K562 (cell line): ENCODE measurements around the gene CAMKV. TPM values are rescaled to one million over a fixed set of nuclear protein-coding genes. Genes with fewer than 3 reads are reported as not detected.

ENCODE experiments used
- ATAC-seq: fragments of 200-7000 bp; cut with Tn5 transposase; 3 replicates; pipeline ENCODE4 v1.9.1; 2020; ENCODE audit warnings: moderate library complexity
- BruUV-seq: library from RNA; stranded (reverse); fragments of 400-500 nt; replicated peaks from 2 replicates; lab custom pipeline; 2021; lab: Mats Ljungman, UMichigan
- CTCF ChIA-PET: fragments of 300-600 bp; formaldehyde crosslinking; extraction: SDS; loops from one replicate; lab custom pipeline; 2021; ENCODE audit warnings: low intra/inter-chr PET ratio; lab: Yijun Ruan, JAX
- POLR2A ChIA-PET: fragments of 300-600, 350-650 bp; sonication (Branson Sonifier 250); formaldehyde crosslinking; extraction: SDS; loops from one replicate; lab custom pipeline; 2021; ENCODE audit warnings: antibody characterized with exemption, inconsistent platforms; lab: Yijun Ruan, JAX
- DNase-seq, 4 experiments: peaks; one replicate each; pipeline versions ENCODE4 v3.0.0 to v3.0.0-alpha.2; 2011 to 2018; ENCODE audit warnings: low spot score in 3 of 4, mixed read lengths in 3 of 4; ENCODE audit errors: extremely low read depth in 1 of 4
- FAIRE-seq: peaks from 2 replicates; lab custom pipeline; 2011; peaks lifted over from hg19 to GRCh38; lab: Jason Lieb, UNC
- H2AFZ ChIP-seq: 2 replicates; pipeline ENCODE4 v1.6.0; 2011; ENCODE audit warnings: low read depth, low read length, control low read depth, inconsistent platforms
- H3K27ac ChIP-seq: fragments of 200-600 bp; 3 replicates; pipeline ENCODE4 v1.8.0; 2011; ENCODE audit warnings: low read depth, mild to moderate bottlenecking, control low read depth, inconsistent platforms, low read length, moderate library complexity, mixed read lengths; ENCODE audit errors: extremely low read depth
- H3K27me3 ChIP-seq, 2 experiments: fragments of 300-600 bp in 1 of 2; 2 replicates in 1 of 2; 3 replicates in 1 of 2; pipeline versions ENCODE4 v1.6.0 to v1.8.0; 2011; ENCODE audit warnings: inconsistent platforms in 2 of 2, low read length in 2 of 2, mild to moderate bottlenecking in 1 of 2, mixed read lengths in 1 of 2, moderate library complexity in 1 of 2; ENCODE audit not compliant: control insufficient read depth in 2 of 2, insufficient read depth in 2 of 2
- H3K36me3 ChIP-seq: fragments of 300-600 bp; 3 replicates; pipeline ENCODE4 v1.8.0; 2011; ENCODE audit warnings: mild to moderate bottlenecking, low read length, inconsistent platforms; ENCODE audit not compliant: control insufficient read depth, insufficient read depth
- H3K4me1 ChIP-seq, 2 experiments: fragments of 200-600 bp in 1 of 2; replicated peaks in 1 of 2; 2 replicates in 1 of 2; 3 replicates in 1 of 2; pipeline versions ENCODE4 v1.5.1 to v1.8.0; 2011; ENCODE audit warnings: inconsistent platforms in 2 of 2, low read length in 2 of 2, mild to moderate bottlenecking in 1 of 2, mixed read lengths in 1 of 2, moderate library complexity in 1 of 2; ENCODE audit not compliant: control insufficient read depth in 2 of 2, insufficient read depth in 2 of 2
- H3K4me2 ChIP-seq: 2 replicates; pipeline ENCODE4 v1.6.1; 2011; ENCODE audit warnings: low read length, control low read depth, inconsistent platforms, mixed read lengths; ENCODE audit not compliant: insufficient read depth
- H3K4me3 ChIP-seq: fragments of 200-600 bp; sonication (generic), shearing (Covaris generic); 2 replicates; pipeline ENCODE4 v1.5.1; 2016; ENCODE audit warnings: control low read depth, inconsistent platforms
- H3K79me2 ChIP-seq: fragments of 200-600 bp; 3 replicates; pipeline ENCODE4 v1.8.0; 2011; ENCODE audit warnings: low read length, inconsistent platforms; ENCODE audit not compliant: control insufficient read depth, insufficient read depth
- H3K9ac ChIP-seq, 2 experiments: 2 replicates each; pipeline versions ENCODE4 v1.6.0 to v1.6.1; 2011; ENCODE audit warnings: low read depth in 2 of 2, low read length in 2 of 2, control low read depth in 1 of 2, inconsistent platforms in 1 of 2, mild to moderate bottlenecking in 1 of 2, mixed read lengths in 1 of 2; ENCODE audit not compliant: insufficient read depth in 1 of 2
- H3K9me1 ChIP-seq: one replicate; pipeline ENCODE4 v1.6.0; 2011; ENCODE audit warnings: inconsistent platforms, mild to moderate bottlenecking, low read length, moderate library complexity; ENCODE audit not compliant: control insufficient read depth, insufficient read depth
- H3K9me3 ChIP-seq: replicated peaks from 2 replicates; pipeline ENCODE4 v1.5.1; 2011; ENCODE audit warnings: low read depth, low read length, inconsistent platforms; ENCODE audit not compliant: control insufficient read depth, insufficient read depth
- H4K20me1 ChIP-seq: replicated peaks from 2 replicates; pipeline ENCODE4 v1.6.1; 2011; ENCODE audit warnings: low read length, inconsistent platforms, mixed read lengths; ENCODE audit not compliant: control insufficient read depth, insufficient read depth
- ASH1L ChIP-seq: fragments of 450-650 bp; IDR thresholded peaks from 2 replicates; pipeline ENCODE4 v1.6.1; 2018; ENCODE audit warnings: borderline replicate concordance, mild to moderate bottlenecking, low read depth; ENCODE audit not compliant: partially characterized antibody
- C11orf30 ChIP-seq: fragments of 450-650 bp; IDR thresholded peaks from 2 replicates; pipeline ENCODE4 v1.6.1; 2016; ENCODE audit warnings: low read depth, mild to moderate bottlenecking
- CXXC5 ChIP-seq: fragments of 250-450 bp; sonication (Bioruptor Pico); IDR thresholded peaks from 2 replicates; pipeline ENCODE4 v1.8.0; 2022; ENCODE audit warnings: inconsistent platforms, mild to moderate bottlenecking, moderate library complexity
- LEF1 ChIP-seq: fragments of 450-650 bp; IDR thresholded peaks from 2 replicates; pipeline ENCODE4 v1.6.1; 2016; ENCODE audit warnings: mild to moderate bottlenecking
- MAFG ChIP-seq: fragments of 450-650 bp; conservative IDR thresholded peaks from 2 replicates; pipeline ENCODE4 v1.6.1; 2016; ENCODE audit warnings: missing genetic modification characterization, missing compliant biosample characterization
- MAFK ChIP-seq: IDR thresholded peaks from 2 replicates; pipeline ENCODE4 v1.6.1; 2011; ENCODE audit warnings: low read length, improper control_type of control experiment
- MTA2 ChIP-seq: fragments of 450-650 bp; IDR thresholded peaks from 2 replicates; pipeline ENCODE4 v1.6.1; 2016; ENCODE audit warnings: low read depth
- NFATC3 ChIP-seq: fragments of 450-650 bp; IDR thresholded peaks from 2 replicates; pipeline ENCODE4 v1.6.1; 2017; ENCODE audit warnings: mild to moderate bottlenecking
- NRF1 ChIP-seq, 2 experiments: fragments of 450-650 bp; IDR thresholded peaks in 1 of 2; conservative IDR thresholded peaks in 1 of 2; 2 replicates each; pipeline ENCODE4 v1.6.1; 2014; ENCODE audit warnings: mild to moderate bottlenecking in 2 of 2
- PHB ChIP-seq: fragments of 250-450 bp; sonication (Bioruptor Pico); IDR thresholded peaks from 2 replicates; pipeline ENCODE4 v1.5.0; 2021
- SIX5 ChIP-seq, 2 experiments: IDR thresholded peaks; 2 replicates each; pipeline ENCODE4 v1.6.1; 2011; ENCODE audit warnings: low read length in 2 of 2, borderline replicate concordance in 1 of 2, low read depth in 1 of 2, mild to moderate bottlenecking in 1 of 2, moderate library complexity in 1 of 2; ENCODE audit not compliant: insufficient read depth in 1 of 2
- ZNF316 ChIP-seq: fragments of 450-650 bp; IDR thresholded peaks from 2 replicates; pipeline ENCODE4 v1.6.1; 2016
- ZNF431 ChIP-seq: sonication (generic); formaldehyde crosslinking; IDR thresholded peaks from 2 replicates; pipeline ENCODE4 v1.8.0; 2022; ENCODE audit warnings: mild to moderate bottlenecking, missing genetic modification reagents
- ZNF639 ChIP-seq, 2 experiments: fragments of 200-800 bp in 1 of 2; sonication (Bioruptor generic) in 1 of 2; sonication (generic) in 1 of 2; formaldehyde crosslinking in 1 of 2; IDR thresholded peaks in 1 of 2; conservative IDR thresholded peaks in 1 of 2; 2 replicates each; pipeline versions ENCODE4 v1.5.0 to v1.6.1; 2016 to 2020; ENCODE audit warnings: missing compliant biosample characterization in 1 of 2, missing genetic modification characterization in 1 of 2, missing genetic modification reagents in 1 of 2
- WGBS: fragments of 100-300 bp; shearing (Covaris generic); methylation state at CpG from one replicate; pipeline ENCODE4 v1.1.6; 2016; ENCODE audit warnings: low coverage, mixed read lengths; ENCODE audit not compliant: insufficient coverage; ENCODE audit errors: missing lambda C conversion rate; 5-methylcytosine and 5-hydroxymethylcytosine counted together
- in situ Hi-C: fragments of 300-500 bp; cut with MboI; formaldehyde crosslinking; loops from 4 replicates; pipeline ENCODE4 v1.15.0; 2018; ENCODE audit warnings: inconsistent platforms, mixed read lengths
- intact Hi-C: fragments of 100-400 bp; cut with micrococcal nuclease; formaldehyde crosslinking; loops from 2 replicates; pipeline ENCODE4 v1.14.2; 2022
- polyA plus RNA-seq, 8 experiments: library from polyadenylated mRNA; depleted of rRNA in 4 of 8; stranded (reverse) in 5 of 8; unstranded in 3 of 8; fragments of >200 nt; fragmentation: Nextera tagmentation in 2 of 8; fragmentation: Illumina TruSeq in 1 of 8; extraction: Ambion mirVana in 2 of 8; extraction: Trizol in 1 of 8; gene quantifications; 2 replicates each; pipeline versions ENCODE4 v1.2.1 to v1.2.3, GENCODE V29; 2011 to 2014; ENCODE audit warnings: inconsistent platforms in 1 of 8, missing spikeins in 1 of 8
- total RNA-seq, 7 experiments: library from RNA; depleted of rRNA in 6 of 7; stranded (reverse); fragments of >200 nt in 6 of 7; fragmentation: Illumina TruSeq in 2 of 7; extraction: Trizol in 2 of 7; gene quantifications; 2 replicates each; pipeline versions ENCODE4 v1.2.1 to v1.2.3, GENCODE V29; 2011 to 2021; ENCODE audit warnings: low replicate concordance in 1 of 7

CAMKV gene
- total and polyA plus RNA-seq, 9 of the 15 experiments (the other 6 are each of a cell fraction or from before 2014, with no cell fraction given), result 0.08 to 2.7 (median 0.79) TPM

DNA sequence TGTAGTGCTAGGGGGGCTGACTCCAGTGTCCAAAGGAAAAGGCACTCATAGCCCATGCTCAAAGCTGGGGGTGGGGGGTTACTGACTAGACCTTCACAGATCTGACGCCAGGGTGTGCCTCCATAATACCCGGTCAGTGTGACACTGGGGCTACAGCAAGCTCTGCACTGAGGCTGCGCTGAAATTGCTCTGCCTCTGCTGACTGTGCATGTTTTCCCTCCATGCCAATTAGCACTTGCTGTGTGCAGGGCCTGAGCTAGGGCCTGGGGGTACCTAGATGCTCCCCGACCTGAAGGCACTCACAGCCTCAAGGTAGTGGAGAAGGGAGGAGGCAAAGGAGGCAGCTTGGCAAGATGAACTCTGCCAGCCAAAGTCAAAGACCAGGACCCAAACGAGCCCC lies 5.2 kb downstream of the CAMKV start:
- BruUV-seq, result no TSS peak
- Histone ChIP-seq H3K4me3 (no peak overlapping the region), H2AFZ (no peak overlapping the region), H3K36me3 (no peaks in the 10 kb centered on the region), H3K27ac (no peak overlapping the region), H3K9ac (no peak overlapping the region; a peak in 1 of 4 replicates), H3K9me1 (no peaks in the 10 kb centered on the region), H3K4me1 (peaks cover 0 to 12% of the 10 kb centered on the region in 2 experiments; a peak in 2 of 5 replicates), H3K27me3 (peaks cover 6 to 39% of the 10 kb centered on the region in 2 experiments; a peak in 4 of 5 replicates), H3K4me2 (no peak overlapping the region), H4K20me1 (peaks cover 6% of the 10 kb centered on the region; the same call in 1 of the 2 replicates), H3K79me2 (no peaks in the 10 kb centered on the region), H3K9me3 (no peaks in the 10 kb centered on the region)
- ChIA-PET CTCF (no interaction called here), POLR2A (interaction anchor here (0.7 kb wide), 2 partner anchors 11 to 17 kb away, joined by 3 to 4 read pairs; no protein-coding TSS in a partner anchor)
- WGBS, result 2% methylated on average over 5 of the region's 5 CpGs
- FAIRE-seq (no peak), DNase-seq (no peak), ATAC-seq (no peak)
- in situ Hi-C loops (no loop called here), intact Hi-C loops (no loop called here)
- TF ChIP-seq ASH1L, result no peak
- peak; percentile 43; the same call in 1 of the 2 replicates for TF ChIP-seq MAFG (tag)
- peak; percentile 73 for TF ChIP-seq ZNF316
- peak; percentile 37 for TF ChIP-seq MAFK
- TF ChIP-seq NFATC3, result no peak
- TF ChIP-seq NRF1 (conservative IDR thresholded peaks at IDR 0.05 in 1 of 2, IDR thresholded peaks at IDR 0.05 in 1 of 2), result peak in 1 of 2 experiments; percentile 18; a peak in 1 of 4 replicates
- no peak for TF ChIP-seq PHB (CRISPR knock-in tag)
- TF ChIP-seq ZNF431 (CRISPR knock-in tag), result no peak
- no peak for TF ChIP-seq ZNF639 (CRISPR knock-in tag; conservative IDR thresholded peaks at IDR 0.05 in 1 of 2, IDR thresholded peaks at IDR 0.05 in 1 of 2)
- TF ChIP-seq SIX5 (IDR thresholded peaks at IDR 0.05; ENCODE audit: borderline replicate concordance in 1 of 2, insufficient read depth in 1 of 2, low read depth in 1 of 2, low read length in 2 of 2), result no peak
- TF ChIP-seq CXXC5 (CRISPR knock-in tag), result no peak
- TF ChIP-seq LEF1, result no peak
- TF ChIP-seq C11orf30, result peak; percentile 64
- no peak for TF ChIP-seq MTA2
